A673 (cell line): Measurements from ENCODE around the gene KIF3A. TPM values are rescaled to one million over a fixed set of nuclear protein-coding genes. Genes with fewer than 3 reads are reported as not detected.

Experiments used
- BruUV-seq: library from RNA; stranded (reverse); fragments of 400-500 nt; replicated peaks from 2 replicates; lab custom pipeline; 2021; lab: Mats Ljungman, UMichigan
- CTCF ChIA-PET: fragments of 300-600 bp; sonication (Branson Sonifier 250); formaldehyde crosslinking; loops from one replicate; lab custom pipeline; 2022; ENCODE audit warnings: antibody characterized with exemption; lab: Charles Lee
- POLR2A ChIA-PET: fragments of 300-600 bp; sonication (Branson Sonifier 250); formaldehyde crosslinking; loops from one replicate; lab custom pipeline; 2022; ENCODE audit warnings: antibody characterized with exemption; ENCODE audit not compliant: low non-redundant PET; lab: Charles Lee
- DNase-seq: peaks from one replicate; pipeline ENCODE4 v3.0.0-alpha.2; 2015; ENCODE audit warnings: low spot score
- H3K27ac ChIP-seq: fragments of 200-600 bp; sonication (generic); 2 replicates; pipeline ENCODE4 v1.5.1; 2016; ENCODE audit warnings: mixed run types, low read depth, mild to moderate bottlenecking, mixed read lengths, antibody characterized with exemption, low read length; ENCODE audit not compliant: poor library complexity, severe bottlenecking
- H3K27me3 ChIP-seq: fragments of 200-600 bp; sonication (generic); replicated peaks from 2 replicates; pipeline ENCODE4 v1.6.1; 2017; ENCODE audit warnings: mixed run types, low read depth, mild to moderate bottlenecking, mixed read lengths, antibody characterized with exemption, low read length; ENCODE audit not compliant: insufficient read depth, poor library complexity
- H3K36me3 ChIP-seq: fragments of 200-600 bp; sonication (generic); 2 replicates; pipeline ENCODE4 v1.6.1; 2016; ENCODE audit warnings: mixed run types, mild to moderate bottlenecking, mixed read lengths, antibody characterized with exemption, low read length; ENCODE audit not compliant: insufficient read depth, poor library complexity, severe bottlenecking
- H3K4me1 ChIP-seq: fragments of 200-600 bp; sonication (generic); 2 replicates; pipeline ENCODE4 v1.6.1; 2017; ENCODE audit warnings: mixed run types, mild to moderate bottlenecking, mixed read lengths, antibody characterized with exemption, low read length; ENCODE audit not compliant: insufficient read depth, poor library complexity, severe bottlenecking
- H3K4me3 ChIP-seq: fragments of 200-600 bp; sonication (generic); 2 replicates; pipeline ENCODE4 v1.5.1; 2016; ENCODE audit warnings: low read depth, mixed run types, mild to moderate bottlenecking, mixed read lengths, low read length; ENCODE audit not compliant: poor library complexity, severe bottlenecking
- H3K9me3 ChIP-seq: fragments of 200-600 bp; sonication (generic); 2 replicates; pipeline ENCODE4 v1.6.1; 2016; ENCODE audit warnings: mixed run types, low read depth, mild to moderate bottlenecking, mixed read lengths, antibody characterized with exemption, low read length; ENCODE audit not compliant: poor library complexity, severe bottlenecking
- EZH2 ChIP-seq: fragments of 200-600 bp; sonication (generic); IDR thresholded peaks from 2 replicates; pipeline ENCODE4 v1.6.1; 2017; ENCODE audit warnings: borderline replicate concordance, low read depth, mild to moderate bottlenecking, mixed read lengths, antibody characterized with exemption, low read length; ENCODE audit not compliant: poor library complexity, severe bottlenecking
- intact Hi-C: fragments of 100-400 bp; cut with micrococcal nuclease; formaldehyde crosslinking; loops from one replicate; pipeline ENCODE4 v1.10.0; 2022; ENCODE audit not compliant: unreplicated experiment
- total RNA-seq: library from RNA; stranded (reverse); gene quantifications from 2 replicates; pipeline ENCODE4 v1.2.3, GENCODE V29; 2021
- TF ChIP-seq, protein P1 (sequence below): fragments of 300-800, 200-600 bp; sonication (generic); conservative IDR thresholded peaks from 2 replicates; pipeline ENCODE4 v1.5.1; 2017; ENCODE audit warnings: low read depth, mild to moderate bottlenecking, antibody characterized with exemption, low read length, moderate library complexity, mixed read lengths

Gene KIF3A
- total RNA-seq, 1 experiment from 2014 or later, result 19.1 TPM

DNA sequence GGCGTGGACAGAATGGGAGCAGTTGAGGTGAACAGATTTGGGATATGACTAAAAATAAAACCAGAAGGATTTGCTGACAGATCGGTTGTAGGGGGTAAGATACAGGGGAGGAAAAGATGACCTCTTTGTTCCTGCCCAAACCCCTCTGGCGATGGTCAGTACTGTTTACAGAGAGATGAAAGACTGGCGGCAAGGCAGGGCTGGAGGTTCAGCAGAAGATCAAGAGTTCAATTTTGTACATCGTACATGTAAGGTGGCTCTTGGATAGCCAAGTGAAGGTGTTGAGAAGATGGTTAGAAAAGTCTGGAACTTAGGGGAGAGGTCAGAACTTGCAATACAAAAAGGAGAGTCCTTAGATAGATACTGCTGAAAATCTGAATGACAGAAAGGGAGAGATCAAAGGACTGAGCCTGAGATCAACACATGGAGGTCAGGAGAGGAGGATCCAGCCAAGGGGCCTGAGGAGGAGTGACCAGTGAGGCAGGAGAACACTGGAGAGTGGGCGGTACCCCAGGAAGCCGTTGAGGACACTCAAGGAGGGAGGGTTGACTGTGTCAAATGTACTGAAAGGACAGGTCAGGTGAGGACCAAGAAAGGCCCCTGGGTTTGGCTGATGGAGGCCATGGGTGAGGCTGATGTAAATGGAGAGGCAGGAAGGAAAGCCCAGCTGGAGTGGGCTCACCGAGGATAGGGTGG, 56.4 kb downstream of the KIF3A start:
- Histone ChIP-seq H3K36me3 (no peaks in the 10 kb centered on the region), H3K27me3 (no peaks in the 10 kb centered on the region), H3K27ac (no peak overlapping the region), H3K9me3 (no peaks in the 10 kb centered on the region), H3K4me3 (no peak overlapping the region), H3K4me1 (no peaks in the 10 kb centered on the region)
- POLR2A ChIA-PET, result no interaction called here
- no peak for DNase-seq
- CTCF ChIA-PET, result no interaction called here
- no TSS peak for BruUV-seq
- intact Hi-C loops, result no loop called here
- no peak for TF ChIP-seq EZH2
- TF ChIP-seq, protein P1, sequence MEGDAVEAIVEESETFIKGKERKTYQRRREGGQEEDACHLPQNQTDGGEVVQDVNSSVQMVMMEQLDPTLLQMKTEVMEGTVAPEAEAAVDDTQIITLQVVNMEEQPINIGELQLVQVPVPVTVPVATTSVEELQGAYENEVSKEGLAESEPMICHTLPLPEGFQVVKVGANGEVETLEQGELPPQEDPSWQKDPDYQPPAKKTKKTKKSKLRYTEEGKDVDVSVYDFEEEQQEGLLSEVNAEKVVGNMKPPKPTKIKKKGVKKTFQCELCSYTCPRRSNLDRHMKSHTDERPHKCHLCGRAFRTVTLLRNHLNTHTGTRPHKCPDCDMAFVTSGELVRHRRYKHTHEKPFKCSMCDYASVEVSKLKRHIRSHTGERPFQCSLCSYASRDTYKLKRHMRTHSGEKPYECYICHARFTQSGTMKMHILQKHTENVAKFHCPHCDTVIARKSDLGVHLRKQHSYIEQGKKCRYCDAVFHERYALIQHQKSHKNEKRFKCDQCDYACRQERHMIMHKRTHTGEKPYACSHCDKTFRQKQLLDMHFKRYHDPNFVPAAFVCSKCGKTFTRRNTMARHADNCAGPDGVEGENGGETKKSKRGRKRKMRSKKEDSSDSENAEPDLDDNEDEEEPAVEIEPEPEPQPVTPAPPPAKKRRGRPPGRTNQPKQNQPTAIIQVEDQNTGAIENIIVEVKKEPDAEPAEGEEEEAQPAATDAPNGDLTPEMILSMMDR, result no peak

DNA sequence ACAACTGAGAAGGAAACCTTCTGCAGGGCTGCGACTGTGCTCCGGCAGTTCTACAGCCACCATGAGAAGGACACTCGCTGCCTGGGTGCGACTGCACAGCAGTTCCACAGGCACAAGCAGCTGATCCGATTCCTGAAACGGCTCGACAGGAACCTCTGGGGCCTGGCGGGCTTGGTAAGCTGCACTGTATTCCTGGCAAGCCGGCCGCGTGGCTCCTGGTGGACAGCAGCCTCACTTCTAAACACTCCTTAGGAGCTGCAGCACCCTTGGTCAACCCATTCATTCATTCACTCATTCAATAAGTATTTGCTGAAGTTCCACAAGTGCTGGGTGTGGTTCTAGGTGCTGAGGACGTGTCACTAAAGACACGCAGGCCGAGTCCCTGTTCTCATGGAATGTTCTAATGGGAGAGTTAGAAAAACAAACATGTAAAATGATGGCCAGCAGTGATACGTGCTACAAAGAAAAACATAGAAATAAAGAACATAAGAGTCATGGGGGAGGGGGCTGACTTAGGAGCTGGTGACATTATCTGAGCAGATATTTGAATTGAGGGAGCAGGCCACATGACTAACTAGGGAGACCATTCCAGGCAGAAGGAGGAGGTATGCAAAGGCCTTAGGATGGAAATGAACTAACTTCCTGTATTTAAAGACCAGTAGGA, 57.5 kb downstream of the KIF3A start:
- no peaks in the 10 kb centered on the region for H3K4me1 ChIP-seq
- no TSS peak for BruUV-seq
- no peaks in the 10 kb centered on the region for H3K27me3 ChIP-seq
- no peaks in the 10 kb centered on the region for H3K36me3 ChIP-seq
- H3K4me3 ChIP-seq, result no peak overlapping the region
- CTCF ChIA-PET, result no interaction called here
- no peak for DNase-seq
- H3K9me3 ChIP-seq, result no peaks in the 10 kb centered on the region
- no peak overlapping the region for H3K27ac ChIP-seq
- intact Hi-C loops, result no loop called here
- POLR2A ChIA-PET, result no interaction called here
- no peak for TF ChIP-seq EZH2
- TF ChIP-seq, protein P1, result no peak

DNA sequence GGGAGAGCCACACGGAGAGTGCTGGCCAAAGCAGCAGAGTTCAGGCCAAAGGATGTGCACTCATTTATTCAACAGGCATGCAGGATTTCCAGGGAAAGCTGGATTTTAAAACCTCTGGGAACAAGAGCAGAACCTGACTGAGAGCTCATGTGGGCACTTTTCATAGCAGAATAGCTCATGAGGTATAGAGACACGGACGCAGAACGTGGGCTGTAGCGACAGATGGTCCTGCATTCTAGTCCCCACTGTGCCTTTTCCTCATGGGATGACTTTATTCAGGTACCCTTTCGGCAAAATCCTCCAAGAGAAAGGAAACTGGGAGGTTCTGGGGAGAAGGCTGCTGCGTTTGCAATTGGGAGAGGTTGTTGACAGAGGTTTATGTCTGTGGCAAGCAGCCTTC, 58.2 kb downstream of the KIF3A start:
- no peaks in the 10 kb centered on the region for H3K9me3 ChIP-seq
- no peak for DNase-seq
- H3K27me3 ChIP-seq, result no peaks in the 10 kb centered on the region
- POLR2A ChIA-PET, result no interaction called here
- no TSS peak for BruUV-seq
- H3K36me3 ChIP-seq, result no peaks in the 10 kb centered on the region
- no peak overlapping the region for H3K27ac ChIP-seq
- TF ChIP-seq EZH2, result no peak
- TF ChIP-seq, protein P1, result no peak
- CTCF ChIA-PET, result no interaction called here
- no peaks in the 10 kb centered on the region for H3K4me1 ChIP-seq
- intact Hi-C loops, result no loop called here
- H3K4me3 ChIP-seq, result no peak overlapping the region
